T-helper 1 cell (primary cell): ENCODE data around the gene ANAPC16.
A peak's percentile ranks its signal among the peaks of the same experiment; 100 is the strongest.
"Not testable (repeated sequence)": the region's sequence is repeated elsewhere in the genome, so short reads cannot be mapped to it uniquely, and the experiment has no call there.

Experiments used
- DNase-seq, 5 donors: peaks; one replicate each; pipeline ENCODE4 v3.0.0-alpha.2; 2012 to 2020
- total RNA-seq, 4 donors: gene quantifications; one replicate each; lab custom pipeline; 2026; lab: John Stamatoyannopoulos, UW

Gene ANAPC16
- 102 to 161 (median 144) reads per million in 4 donors for total RNA-seq

- DNase-seq, result peak; percentile 84 to 94 (median 87)
Measured at GRCh38 chr10:72215611-72216549, at the start of gene ANAPC16, which contains the start of gene ASCC1. Gene ANAPC16 (plus strand): TSS chr10:72216012. CDS start chr10:72223915, 7,903 bp downstream. Gene ASCC1 (minus strand): TSS chr10:72216276. CDS start chr10:72213298, 2,978 bp downstream.

DNA sequence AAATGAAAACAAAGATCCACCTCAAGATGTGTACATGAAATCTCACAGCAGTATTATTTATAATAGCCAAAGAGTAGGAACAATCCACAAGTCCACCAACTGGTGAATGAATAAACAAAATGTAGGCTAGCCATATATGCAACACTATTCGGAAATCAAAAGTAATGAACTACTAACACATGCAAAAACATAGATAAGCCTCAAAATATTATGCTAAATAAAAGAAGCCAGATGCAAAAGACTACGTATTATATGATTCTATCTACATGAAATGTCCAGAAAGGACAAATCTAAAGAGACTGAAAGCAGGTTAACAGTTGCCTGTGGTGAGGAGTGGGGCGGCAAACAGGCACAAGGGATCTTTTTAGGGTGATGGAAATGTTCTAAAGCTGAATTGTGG is 48.7 kb upstream of the ANAPC16 start:
- no peak for DNase-seq

GRCh38 chr10:72170263-72170662 is 45.5 kb upstream of the ANAPC16 start:
- DNase-seq, result no peak

DNA sequence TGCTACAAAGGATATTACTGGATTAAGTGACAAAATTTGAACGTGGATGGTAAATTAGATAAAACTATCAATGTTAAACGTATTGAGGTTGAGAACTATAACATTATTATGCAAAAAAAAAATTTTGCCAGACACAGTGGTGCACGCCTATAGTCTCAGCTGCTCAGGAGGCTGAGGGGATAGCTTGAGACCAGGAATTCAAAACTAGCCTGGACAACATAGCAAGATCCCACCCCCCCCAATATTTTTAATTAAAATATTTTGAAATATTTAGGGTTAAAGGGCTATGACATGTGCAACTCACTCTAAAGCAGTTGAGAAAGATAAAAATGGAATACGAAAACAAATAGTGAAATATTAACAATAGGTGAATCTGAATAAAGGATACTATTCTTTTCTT is 45.1 kb upstream of the ANAPC16 start:
- DNase-seq, result no peak

DNA sequence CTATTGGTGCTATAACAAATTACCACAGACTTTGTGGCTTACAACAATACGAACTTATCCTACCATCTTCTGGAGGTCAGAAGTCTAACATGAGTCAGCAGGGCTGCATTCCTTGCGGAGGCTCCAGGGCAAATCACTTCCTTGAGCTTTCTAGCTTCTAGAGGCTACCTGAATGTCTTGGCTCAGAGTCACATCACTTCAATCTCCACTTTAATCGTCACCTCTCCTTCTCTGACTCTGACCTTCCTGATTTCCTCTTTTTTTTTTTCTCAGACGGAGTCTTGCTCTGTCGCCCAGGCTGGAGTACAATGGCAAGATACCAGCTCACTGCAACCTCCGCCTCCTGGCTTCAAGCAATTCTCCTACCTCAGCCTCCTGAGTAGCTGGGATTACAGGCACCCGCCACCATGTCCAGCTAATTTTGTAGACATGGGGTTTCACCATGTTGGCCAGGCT is 44.6 kb upstream of the ANAPC16 start:
- no peak for DNase-seq

GRCh38 chr10:72173262-72173618 is 42.6 kb upstream of the ANAPC16 start:
- DNase-seq, result no peak

DNA sequence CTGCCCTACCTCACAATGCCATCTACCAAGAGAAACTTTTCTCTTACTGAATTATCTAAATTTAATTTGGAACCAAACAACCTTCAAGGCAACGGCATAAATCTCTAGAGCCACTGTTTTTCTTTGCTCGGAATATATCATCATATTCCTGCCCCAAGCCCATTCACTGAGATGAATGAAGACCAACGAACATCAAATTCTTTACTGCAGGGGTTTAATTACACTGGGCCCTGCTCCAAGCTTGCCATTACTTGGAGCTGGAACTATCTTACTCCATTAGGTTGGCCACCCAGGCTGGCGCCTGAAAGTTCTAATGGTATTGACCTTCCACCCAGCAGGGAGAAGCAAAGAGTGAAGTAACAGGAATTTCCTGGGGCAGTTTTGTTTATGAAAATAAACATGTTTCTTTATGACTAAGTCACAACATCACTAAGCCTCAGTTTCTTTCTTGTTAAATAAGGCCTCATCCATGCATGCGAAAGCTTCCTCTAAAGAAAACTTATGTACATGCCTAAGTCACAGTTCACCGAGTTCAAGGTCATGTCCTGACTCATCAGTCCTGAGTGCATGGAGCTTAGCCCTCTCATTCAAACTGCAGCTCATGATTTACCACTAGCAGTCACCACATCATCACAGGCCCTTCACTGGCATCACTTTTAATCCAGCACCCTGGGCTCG is 42.1 kb upstream of the ANAPC16 start:
- peak in 1 of 5 donors; percentile 25 for DNase-seq

- DNase-seq, result no peak
Measured at GRCh38 chr10:72174297-72174662, 41.5 kb upstream of the ANAPC16 start.

DNA sequence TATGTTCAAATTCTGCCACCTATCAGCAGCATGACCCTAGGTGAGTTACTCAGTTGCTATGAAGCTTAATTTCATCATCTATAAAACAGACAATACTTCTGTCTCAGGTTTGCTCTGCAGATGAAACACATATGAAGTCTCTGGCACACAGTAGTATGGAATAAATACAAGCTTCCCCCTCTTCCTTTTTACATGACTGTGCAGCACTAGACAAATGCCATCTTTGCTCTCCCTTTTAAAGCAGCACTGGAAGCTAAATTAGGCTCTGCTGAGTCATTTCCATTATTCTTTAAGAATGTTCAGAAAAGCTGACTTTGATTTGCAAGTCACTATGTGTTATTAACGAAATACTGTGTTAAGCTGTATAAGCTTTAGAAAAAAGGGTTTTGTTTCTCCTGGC is 40.7 kb upstream of the ANAPC16 start:
- peak in 1 of 5 donors; percentile 11 for DNase-seq

- DNase-seq, result no peak
Measured at GRCh38 chr10:72176701-72177100, 39.1 kb upstream of the ANAPC16 start.

GRCh38 chr10:72177454-72177853 is 38.4 kb upstream of the ANAPC16 start:
- no peak for DNase-seq

- DNase-seq, result no peak
Measured at GRCh38 chr10:72184156-72184555, 31.7 kb upstream of the ANAPC16 start.

GRCh38 chr10:72186258-72186981 is 29.4 kb upstream of the ANAPC16 start:
- no peak for DNase-seq

DNA sequence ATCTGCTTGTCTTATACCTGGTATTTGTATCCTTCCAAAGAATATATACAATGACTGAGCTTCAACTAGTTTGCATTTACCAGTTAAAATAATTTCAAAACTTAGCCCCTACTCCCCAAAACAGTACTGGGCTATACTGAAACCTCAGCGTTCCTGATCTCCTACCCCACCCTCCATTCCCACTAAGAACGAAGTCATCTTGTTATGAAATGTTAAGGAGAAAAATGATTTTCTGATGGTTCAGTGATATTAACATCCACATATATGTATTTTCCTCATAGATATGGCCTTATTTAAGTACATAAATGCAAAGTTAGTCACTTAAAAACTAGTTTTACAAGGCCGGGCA is 28.9 kb upstream of the ANAPC16 start:
- no peak for DNase-seq

- no peak for DNase-seq
Measured at GRCh38 chr10:72194949-72195348, 20.9 kb upstream of the ANAPC16 start.

DNA sequence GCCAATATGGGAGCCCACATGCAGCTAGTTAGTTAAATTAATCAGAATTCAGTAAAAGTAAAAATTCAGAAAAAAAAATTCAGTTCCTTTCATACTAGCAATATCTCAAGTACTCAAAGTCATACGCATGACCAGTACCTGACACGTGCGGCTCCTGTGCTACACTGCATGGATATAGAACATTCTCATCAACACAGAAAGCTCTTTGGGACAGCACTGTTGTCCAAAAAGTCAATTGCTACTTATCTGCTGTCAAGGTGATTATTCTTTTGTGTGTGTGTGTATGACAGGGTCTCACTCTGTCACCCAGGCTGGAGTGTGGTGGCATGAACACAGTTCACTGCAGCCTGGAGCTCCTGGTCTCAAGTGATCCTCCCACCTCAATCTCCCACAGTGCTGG is 14.9 kb upstream of the ANAPC16 start:
- DNase-seq, result no peak

DNA sequence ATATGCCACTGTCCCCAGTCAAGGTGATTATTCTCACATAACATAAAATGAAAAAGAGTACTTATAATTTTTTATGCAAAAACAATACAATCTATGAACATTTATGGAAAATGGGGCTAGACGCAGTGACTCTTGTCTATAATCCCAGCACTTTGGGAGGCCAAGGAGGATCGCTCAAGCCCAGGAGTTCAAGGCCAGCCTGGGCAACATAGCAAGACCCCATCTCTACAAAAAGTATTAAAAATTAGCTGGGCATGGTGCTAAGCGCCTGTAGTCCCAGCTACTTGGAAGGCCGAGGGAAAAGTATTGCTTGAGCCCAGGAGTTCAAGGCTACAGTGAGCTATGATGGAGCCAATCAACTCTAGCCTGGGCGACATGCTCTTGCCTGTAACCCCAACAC is 14.5 kb upstream of the ANAPC16 start:
- DNase-seq, result no peak

DNA sequence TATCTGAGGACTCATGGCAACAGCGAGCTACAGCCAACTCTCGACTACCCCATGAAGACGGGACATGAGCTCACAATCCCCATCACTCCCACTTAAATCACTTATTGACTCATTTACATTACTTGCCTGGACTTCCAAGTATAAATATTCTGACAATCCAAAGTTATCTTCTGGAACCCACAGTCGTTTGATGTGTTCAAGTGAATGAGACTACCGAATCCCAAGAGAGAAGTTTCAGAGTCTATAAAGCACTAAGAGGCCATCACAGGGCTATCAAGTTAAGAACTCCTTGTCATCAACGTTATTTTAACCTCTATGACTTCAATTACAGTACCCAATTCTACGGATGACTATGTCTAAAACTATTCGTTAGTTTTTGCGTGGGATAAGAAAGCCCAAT is 11.5 kb upstream of the ANAPC16 start:
- no peak for DNase-seq

DNA sequence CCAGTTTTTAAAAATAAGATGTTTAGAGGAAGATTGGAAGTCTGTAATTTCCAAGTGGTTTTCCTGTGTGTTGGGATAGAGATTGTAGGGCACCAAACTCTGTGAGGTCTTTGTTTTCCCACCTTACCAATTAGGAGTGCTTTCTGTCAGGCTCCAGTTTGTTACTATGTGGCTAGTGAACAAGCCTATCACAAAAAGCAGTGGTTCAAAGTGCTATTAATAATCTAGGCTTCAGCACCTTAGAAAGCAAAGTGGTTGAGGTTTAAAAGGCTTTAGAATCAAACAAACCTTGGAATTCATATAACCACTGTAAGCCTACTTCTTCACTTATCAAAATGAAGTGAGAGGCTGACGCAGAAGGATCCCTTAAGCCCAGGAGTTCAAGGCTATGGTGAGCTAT is 11.1 kb upstream of the ANAPC16 start:
- no peak for DNase-seq

- no peak for DNase-seq
Measured at GRCh38 chr10:72206511-72207229, 9.1 kb upstream of the ANAPC16 start.

DNA sequence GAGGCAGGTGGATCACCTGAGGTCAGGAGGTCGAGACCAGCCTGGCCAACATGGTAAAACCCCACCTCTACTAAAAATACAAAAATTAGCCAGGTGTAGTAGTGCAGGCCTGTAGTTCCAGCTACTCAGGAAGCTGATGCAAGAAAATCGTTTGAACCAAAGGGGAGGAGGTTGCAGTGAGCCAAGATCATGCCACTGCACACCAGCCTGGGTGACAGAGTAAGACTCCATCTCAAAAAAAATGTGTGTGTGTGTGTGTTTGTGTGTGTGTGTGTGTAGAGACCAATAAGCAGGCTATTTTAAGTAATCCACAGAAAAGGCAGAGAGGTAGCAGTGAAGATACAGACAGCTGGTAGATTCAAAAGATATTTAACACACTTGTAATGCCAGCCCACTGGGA is 7.3 kb upstream of the ANAPC16 start:
- DNase-seq, result peak in 1 of 5 donors; percentile 89

DNA sequence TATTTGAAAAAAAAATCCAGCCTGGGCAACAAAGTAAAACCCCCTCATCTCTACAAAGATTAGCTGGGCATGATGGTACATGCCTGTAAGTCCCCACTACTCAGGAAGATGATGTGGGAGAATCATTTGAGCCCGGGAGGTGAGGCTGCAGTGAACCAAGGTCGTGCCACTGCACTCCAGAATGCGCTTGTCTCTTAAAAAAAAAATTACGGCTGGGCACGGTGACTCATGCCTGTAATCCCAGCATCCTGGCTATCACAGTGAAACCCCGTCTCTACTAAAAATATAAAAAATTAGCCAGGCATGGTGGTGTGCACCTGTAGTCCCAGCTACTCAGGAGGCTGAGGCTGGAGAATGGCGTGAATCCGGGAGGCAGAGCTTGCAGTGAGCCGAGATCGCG is 4.4 kb upstream of the ANAPC16 start:
- DNase-seq, result not testable (repeated sequence)

- not testable (repeated sequence) for DNase-seq
Measured at GRCh38 chr10:72211832-72212231, 4.0 kb upstream of the ANAPC16 start.
